HAP-1 (cell line): ENCODE results near the gene EIF3I.

Experiments
- DNase-seq, 2 experiments: peaks; one replicate each; pipeline ENCODE4 v3.0.0-alpha.2; 2016 to 2020; ENCODE audit warnings: low spot score in 2 of 2
- H3K27me3 ChIP-seq: fragments of 250-450 bp; sonication (Bioruptor Pico); 2 replicates; pipeline ENCODE4 v1.5.1; 2020; ENCODE audit warnings: low read depth, mild to moderate bottlenecking, moderate library complexity
- H3K36me3 ChIP-seq: fragments of 250-450 bp; sonication (Bioruptor Pico); replicated peaks from 2 replicates; pipeline ENCODE4 v1.5.1; 2020; ENCODE audit warnings: mild to moderate bottlenecking
- H3K4me1 ChIP-seq: fragments of 250-450 bp; sonication (Bioruptor Pico); 2 replicates; pipeline ENCODE4 v1.5.1; 2020; ENCODE audit warnings: mild to moderate bottlenecking
- H3K4me3 ChIP-seq: fragments of 250-450 bp; sonication (Bioruptor Pico); 2 replicates; pipeline ENCODE4 v1.5.1; 2020; ENCODE audit warnings: mild to moderate bottlenecking, moderate library complexity
- H3K9me3 ChIP-seq: fragments of 250-450 bp; sonication (Bioruptor Pico); 2 replicates; pipeline ENCODE4 v1.5.1; 2020; ENCODE audit warnings: mild to moderate bottlenecking, moderate library complexity
- in situ Hi-C: fragments of 300-500 bp; cut with MboI; formaldehyde crosslinking; loops from 3 replicates; pipeline ENCODE4 v1.14.3; 2020; ENCODE audit warnings: low sequenced_read_pairs, inconsistent platforms, mixed read lengths

EIF3I gene

DNA sequence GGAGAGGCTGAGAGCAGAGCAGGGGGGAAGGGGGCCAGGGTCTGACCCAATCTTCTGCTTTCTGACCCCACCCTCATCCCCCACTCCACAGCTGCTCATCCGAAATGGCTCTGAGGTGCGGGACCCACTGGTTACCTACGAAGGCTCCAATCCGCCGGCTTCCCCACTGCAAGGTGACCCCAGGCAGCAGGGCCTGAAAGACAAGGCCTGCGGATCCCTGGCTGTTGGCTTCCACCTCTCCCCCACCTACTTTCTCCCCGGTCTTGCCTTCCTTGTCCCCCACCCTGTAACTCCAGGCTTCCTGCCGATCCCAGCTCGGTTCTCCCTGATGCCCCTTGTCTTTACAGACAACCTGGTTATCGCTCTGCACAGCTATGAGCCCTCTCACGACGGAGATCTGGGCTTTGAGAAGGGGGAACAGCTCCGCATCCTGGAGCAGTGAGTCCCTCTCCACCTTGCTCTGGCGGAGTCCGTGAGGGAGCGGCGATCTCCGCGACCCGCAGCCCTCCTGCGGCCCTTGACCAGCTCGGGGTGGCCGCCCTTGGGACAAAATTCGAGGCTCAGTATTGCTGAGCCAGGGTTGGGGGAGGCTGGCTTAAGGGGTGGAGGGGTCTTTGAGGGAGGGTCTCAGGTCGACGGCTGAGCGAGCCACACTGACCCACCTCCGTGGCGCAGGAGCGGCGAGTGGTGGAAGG is 52.6 kb downstream of the EIF3I start:
- Histone ChIP-seq H3K27me3 (0 out of 2 replicates have a peak, but pooled peaks cover 3% of the 10 kb centered on the region), H3K9me3 (no peaks in the 10 kb centered on the region), H3K4me3 (no peak overlapping the region), H3K36me3 (no peaks in the 10 kb centered on the region), H3K4me1 (no peaks in the 10 kb centered on the region)
- DNase-seq: no peak
- in situ Hi-C loops: no loop called here

- H3K27me3 ChIP-seq: 0 out of 2 replicates have a peak, but pooled peaks cover 3% of the 10 kb centered on the region
- H3K4me1 ChIP-seq: no peaks in the 10 kb centered on the region
- H3K4me3 ChIP-seq: no peak overlapping the region
- no peak for DNase-seq
- H3K9me3 ChIP-seq: no peaks in the 10 kb centered on the region
- in situ Hi-C loops: no loop called here
- no peaks in the 10 kb centered on the region for H3K36me3 ChIP-seq
Measured at GRCh38 chr1:32275424-32275823, 53.2 kb downstream of the EIF3I start.

GRCh38 chr1:32276032-32276782 is 54.0 kb downstream of the EIF3I start:
- DNase-seq: no peak
- 0 out of 2 replicates have a peak, but pooled peaks cover 3% of the 10 kb centered on the region for H3K27me3 ChIP-seq
- no peaks in the 10 kb centered on the region for H3K9me3 ChIP-seq
- no peaks in the 10 kb centered on the region for H3K4me1 ChIP-seq
- H3K4me3 ChIP-seq: no peak overlapping the region
- in situ Hi-C loops: no loop called here
- no peaks in the 10 kb centered on the region for H3K36me3 ChIP-seq
